Stimulated activated CD4-positive, alpha-beta T cell treated with anti-CD3 and anti-CD28 coated beads, Interleukin-15, amount 100 ng/mL, for 48 hours (primary cell): Measurements from ENCODE around the gene PLEKHH3.
"Not testable (repeated sequence)": the region's sequence is repeated elsewhere in the genome, so short reads cannot be mapped to it uniquely, and the experiment has no call there.

ENCODE experiments used
- DNase-seq, 2 donors: peaks; one replicate each; pipeline ENCODE4 v3.0.0-alpha.2; 2020; ENCODE audit warnings: low read depth in 2 of 2

PLEKHH3 gene

GRCh38 chr17:42629411-42630009 is 47.3 kb downstream of the PLEKHH3 start:
- no peak for DNase-seq

GRCh38 chr17:42627032-42627764 is 49.6 kb downstream of the PLEKHH3 start:
- DNase-seq, result not testable (repeated sequence)

- no peak for DNase-seq
Measured at GRCh38 chr17:42623732-42624596, 52.8 kb downstream of the PLEKHH3 start.

GRCh38 chr17:42623271-42623670 is 53.5 kb downstream of the PLEKHH3 start:
- no peak for DNase-seq

GRCh38 chr17:42621987-42622386 is 54.8 kb downstream of the PLEKHH3 start:
- not testable (repeated sequence) for DNase-seq

GRCh38 chr17:42618442-42619150 is 58.2 kb downstream of the PLEKHH3 start:
- DNase-seq, result no peak

- DNase-seq, result no peak
Measured at GRCh38 chr17:42617956-42618431, 58.8 kb downstream of the PLEKHH3 start.
